Tibial artery (tissue), 4 donors: Measurements from ENCODE around the gene NR4A3.

Experiments used
- DNase-seq, 2 donors: peaks; one replicate each; pipeline ENCODE4 v3.0.0-alpha.2; 2019
- H3K27ac ChIP-seq, 2 donors: fragments of 200-600 bp; sonication (generic) in 1 of 2; 1 replicate in 1 of 2; 2 replicates in 1 of 2; pipeline ENCODE4 v1.5.1; 2018 to 2019; ENCODE audit warnings: mild to moderate bottlenecking in 1 of 2
- H3K27me3 ChIP-seq, 2 donors: fragments of 200-600 bp; sonication (generic) in 1 of 2; one replicate each; pipeline versions ENCODE4 v1.5.1 to v1.6.0; 2016 to 2019
- H3K36me3 ChIP-seq, 3 donors: fragments of 200-600 bp; sonication (generic) in 2 of 3; one replicate each; pipeline ENCODE4 v1.5.1; 2016 to 2019; ENCODE audit warnings: mild to moderate bottlenecking in 2 of 3
- H3K4me1 ChIP-seq, 4 donors: fragments of 200-600 bp; sonication (generic) in 2 of 4; 1 replicate in 3 of 4; 2 replicates in 1 of 4; pipeline ENCODE4 v1.5.1; 2016 to 2019
- H3K4me3 ChIP-seq, 2 donors: fragments of 200-600 bp; sonication (generic) in 1 of 2; 1 replicate in 1 of 2; 2 replicates in 1 of 2; pipeline ENCODE4 v1.5.1; 2018 to 2019; ENCODE audit warnings: mild to moderate bottlenecking in 2 of 2
- H3K9me3 ChIP-seq, 3 donors: fragments of 200-600 bp; sonication (generic) in 1 of 3; one replicate each; pipeline ENCODE4 v1.5.1; 2016 to 2019
- CTCF ChIP-seq, 2 experiments: fragments of 200-600 bp in 1 of 2; fragments of 450-650 bp in 1 of 2; IDR thresholded peaks; one replicate each; pipeline ENCODE4 v1.5.1; 2017 to 2019; ENCODE audit warnings: antibody characterized with exemption in 2 of 2, mild to moderate bottlenecking in 1 of 2, moderate library complexity in 1 of 2
- intact Hi-C: fragments of 100-400 bp; cut with DNase I; formaldehyde crosslinking; loops from one replicate; pipeline ENCODE4 v1.15.0; 2023; ENCODE audit warnings: low total_unique reads

The NR4A3 gene

DNA sequence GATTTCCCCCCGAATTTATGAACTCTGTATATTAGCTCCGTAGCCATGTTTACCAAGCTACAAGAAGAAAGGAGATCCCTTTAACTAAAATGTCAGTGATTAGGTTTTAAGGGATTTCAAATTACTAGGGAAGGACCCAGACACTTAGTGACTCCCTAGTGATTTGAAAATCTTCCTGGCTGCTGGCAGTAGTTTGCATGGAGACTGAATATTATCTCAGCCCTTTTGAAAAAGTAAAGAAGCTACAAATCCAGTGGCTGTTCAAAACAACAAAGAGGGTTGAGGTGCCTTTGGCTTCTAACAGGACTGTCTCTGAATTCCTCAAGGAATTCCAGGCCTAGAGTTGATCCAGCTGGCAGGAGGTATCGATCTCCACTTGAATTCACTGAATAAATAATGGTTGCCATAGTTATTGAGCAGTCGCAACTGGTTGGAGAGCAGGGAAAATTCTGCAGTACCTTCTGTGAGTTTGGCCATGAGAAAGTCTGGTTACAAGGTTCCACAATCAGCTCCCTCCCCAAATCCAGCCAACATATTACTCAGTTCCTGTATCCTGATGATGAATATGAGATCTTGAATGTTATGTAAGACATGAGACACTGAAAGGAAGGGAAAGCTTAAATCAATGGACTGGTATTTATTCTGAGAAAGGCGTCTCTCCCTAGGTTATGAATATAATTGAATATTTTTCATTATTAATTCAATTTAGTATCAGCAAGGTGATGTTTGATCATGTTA lies 37.7 kb downstream of the NR4A3 start:
- Histone ChIP-seq H3K4me1 (no peaks in the 10 kb centered on the region), H3K27me3 (no peaks in the 10 kb centered on the region), H3K27ac (no peak overlapping the region), H3K36me3 (peaks cover 8 to 10% (median 9%) of the 10 kb centered on the region in 3 donors), H3K4me3 (no peak overlapping the region), H3K9me3 (no peaks in the 10 kb centered on the region)
- no peak for TF ChIP-seq CTCF (IDR thresholded peaks at IDR 0.05)
- intact Hi-C loops, result no loop called here
- DNase-seq, result no peak

DNA sequence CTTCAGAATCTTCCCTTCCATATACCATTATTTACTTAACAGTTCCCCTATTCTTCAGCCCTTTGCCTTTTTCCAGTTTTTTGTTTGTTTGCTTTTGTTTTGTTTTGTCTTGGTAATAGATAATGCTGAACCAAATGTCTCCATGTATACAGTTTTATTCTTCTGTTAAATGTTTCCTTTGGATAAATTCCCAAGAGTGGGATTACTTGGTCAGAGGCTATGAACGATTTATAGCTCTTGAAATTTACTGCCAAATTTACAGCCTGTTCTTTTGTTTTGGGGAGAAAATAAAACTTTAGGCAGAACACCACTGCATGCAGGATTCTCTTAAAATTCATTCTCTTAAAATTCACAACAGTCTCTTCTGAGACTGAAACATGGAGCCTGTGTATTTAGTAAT lies 38.6 kb downstream of the NR4A3 start:
- no peak for DNase-seq
- Histone ChIP-seq H3K4me3 (no peak overlapping the region), H3K27me3 (no peaks in the 10 kb centered on the region), H3K27ac (no peak overlapping the region), H3K4me1 (no peaks in the 10 kb centered on the region), H3K36me3 (peaks cover 8 to 10% (median 9%) of the 10 kb centered on the region in 3 donors), H3K9me3 (no peaks in the 10 kb centered on the region)
- no peak for TF ChIP-seq CTCF (IDR thresholded peaks at IDR 0.05)
- intact Hi-C loops, result no loop called here

GRCh38 chr9:99863955-99864354 lies 42.3 kb downstream of the NR4A3 start:
- H3K4me3 ChIP-seq, result no peak overlapping the region
- H3K27me3 ChIP-seq, result no peaks in the 10 kb centered on the region
- H3K36me3 ChIP-seq, result peaks cover 8 to 10% (median 9%) of the 10 kb centered on the region in 3 donors
- no peaks in the 10 kb centered on the region for H3K9me3 ChIP-seq
- no peak for TF ChIP-seq CTCF (IDR thresholded peaks at IDR 0.05)
- intact Hi-C loops, result no loop called here
- H3K4me1 ChIP-seq, result no peaks in the 10 kb centered on the region
- DNase-seq, result no peak
- no peak overlapping the region for H3K27ac ChIP-seq

GRCh38 chr9:99866398-99866797 lies 44.7 kb downstream of the NR4A3 start:
- Histone ChIP-seq H3K4me1 (no peaks in the 10 kb centered on the region), H3K36me3 (peaks cover 8 to 10% (median 9%) of the 10 kb centered on the region in 3 donors), H3K27me3 (no peaks in the 10 kb centered on the region), H3K9me3 (no peaks in the 10 kb centered on the region), H3K4me3 (no peak overlapping the region), H3K27ac (no peak overlapping the region)
- DNase-seq, result no peak
- intact Hi-C loops, result no loop called here
- no peak for TF ChIP-seq CTCF (IDR thresholded peaks at IDR 0.05)

- Histone ChIP-seq H3K36me3 (peaks cover 8 to 10% (median 9%) of the 10 kb centered on the region in 3 donors), H3K4me3 (no peak overlapping the region), H3K27ac (no peak overlapping the region), H3K4me1 (no peaks in the 10 kb centered on the region), H3K9me3 (no peaks in the 10 kb centered on the region), H3K27me3 (no peaks in the 10 kb centered on the region)
- DNase-seq, result no peak
- no peak for TF ChIP-seq CTCF (IDR thresholded peaks at IDR 0.05)
- intact Hi-C loops, result no loop called here
Measured at GRCh38 chr9:99867536-99867935, 45.9 kb downstream of the NR4A3 start.
